ENCODE measurements around the gene MYL5.
"Not testable (repeated sequence)": the region's sequence is repeated elsewhere in the genome, so short reads cannot be mapped to it uniquely, and the experiment has no call there.

MYL5 gene
- 15.9 to 19.6 reads per million in 2 donors for total RNA-seq

- peak; percentile 94 to 98 (median 97) for DNase-seq
Measured at GRCh38 chr4:674172-675035, at the start of gene MYL5, which contains the start of gene ATP5ME. Gene MYL5, plus strand, starts transcription at chr4:674542. Its CDS starts 3,485 bp downstream, at chr4:678027. Gene ATP5ME, minus strand, starts transcription at chr4:674276. Its CDS starts 29 bp downstream, at chr4:674247.

- no peak for DNase-seq
Measured at GRCh38 chr4:624705-625590, 49.4 kb upstream of the MYL5 start, which contains the start of gene PDE6B. Gene PDE6B, plus strand, starts transcription at chr4:625573. Its CDS starts 54 bp downstream, at chr4:625627.

- no peak for DNase-seq
Measured at GRCh38 chr4:625631-626161, 48.6 kb upstream of the MYL5 start.

GRCh38 chr4:626201-627091, 47.9 kb upstream of the MYL5 start:
- no peak for DNase-seq

GRCh38 chr4:627347-628125, 46.8 kb upstream of the MYL5 start:
- no peak for DNase-seq

- DNase-seq, result no peak
Measured at GRCh38 chr4:628311-628741, 46.0 kb upstream of the MYL5 start.

GRCh38 chr4:628821-629635, 45.3 kb upstream of the MYL5 start:
- DNase-seq, result no peak

GRCh38 chr4:629636-629914, 44.8 kb upstream of the MYL5 start:
- no peak for DNase-seq

GRCh38 chr4:629915-630641, 44.3 kb upstream of the MYL5 start:
- no peak for DNase-seq

GRCh38 chr4:630656-631055, 43.7 kb upstream of the MYL5 start:
- no peak for DNase-seq

GRCh38 chr4:632196-632790, 42.0 kb upstream of the MYL5 start:
- no peak for DNase-seq

- no peak for DNase-seq
Measured at GRCh38 chr4:632926-633325, 41.4 kb upstream of the MYL5 start.

- DNase-seq, result no peak
Measured at GRCh38 chr4:633406-633805, 40.9 kb upstream of the MYL5 start.

- no peak for DNase-seq
Measured at GRCh38 chr4:633976-634598, 40.3 kb upstream of the MYL5 start.

- DNase-seq, result no peak
Measured at GRCh38 chr4:634599-634985, 39.8 kb upstream of the MYL5 start.

- not testable (repeated sequence) for DNase-seq
Measured at GRCh38 chr4:635066-635835, 39.1 kb upstream of the MYL5 start.

- DNase-seq, result no peak
Measured at GRCh38 chr4:635851-636627, 38.3 kb upstream of the MYL5 start.
